HG02884 (cell line): ENCODE data around the gene PHLDB2.
A peak's percentile ranks its signal among the peaks of the same experiment; 100 is the strongest.

Source experiments
- ATAC-seq: cut with Tn5 transposase; IDR thresholded peaks from one replicate; pipeline ENCODE4 v1.9.1; 2021; ENCODE audit warnings: mild to moderate bottlenecking, moderate library complexity; ENCODE audit not compliant: unreplicated experiment

PHLDB2 gene

GRCh38 chr3:112013058-112013783 is 154.2 kb downstream of the PHLDB2 start:
- peak; percentile 87 for ATAC-seq

- peak; percentile 7 for ATAC-seq
Observed at GRCh38 chr3:112013784-112014143, 154.7 kb downstream of the PHLDB2 start.

GRCh38 chr3:112017091-112017490 is 158.0 kb downstream of the PHLDB2 start:
- no peak for ATAC-seq

GRCh38 chr3:112018712-112019111 is 159.6 kb downstream of the PHLDB2 start:
- ATAC-seq, result no peak

GRCh38 chr3:112019716-112020115 is 160.7 kb downstream of the PHLDB2 start:
- ATAC-seq, result no peak

- ATAC-seq, result no peak
Observed at GRCh38 chr3:112020674-112021085, 161.6 kb downstream of the PHLDB2 start.
